BJ (cell line): ENCODE results near the gene VWA8. TPM values are rescaled to one million over a fixed set of nuclear protein-coding genes. Genes with fewer than 3 reads are reported as not detected.

Source experiments
- CTCF ChIA-PET: fragments of 350-600 bp; formaldehyde crosslinking; extraction: SDS; loops from one replicate; lab custom pipeline; 2021; ENCODE audit warnings: antibody characterized with exemption, inconsistent platforms; lab: Yijun Ruan, JAX
- POLR2A ChIA-PET: fragments of 300-600 bp; sonication (Branson Sonifier 250); formaldehyde crosslinking; extraction: SDS; loops from one replicate; lab custom pipeline; 2021; ENCODE audit warnings: antibody characterized with exemption; lab: Charles Lee
- DNase-seq: peaks from one replicate; pipeline ENCODE4 v3.0.0-alpha.2; 2011; ENCODE audit warnings: low read depth
- H3K27me3 ChIP-seq: 2 replicates; pipeline ENCODE4 v1.6.0; 2011; ENCODE audit warnings: low read length; ENCODE audit not compliant: control insufficient read depth, insufficient read depth
- H3K36me3 ChIP-seq: 2 replicates; pipeline ENCODE4 v1.5.1; 2011; ENCODE audit warnings: low read length; ENCODE audit not compliant: control insufficient read depth, insufficient read depth
- H3K4me3 ChIP-seq: 2 replicates; pipeline ENCODE4 v1.5.1; 2011; ENCODE audit warnings: low read depth, mild to moderate bottlenecking, control low read depth, low read length
- polyA plus RNA-seq: library from polyadenylated mRNA; depleted of rRNA; stranded (reverse); fragments of >200 nt; gene quantifications from 2 replicates; pipeline ENCODE4 v1.2.3, GENCODE V29; 2011
- TF ChIP-seq, protein P1 (sequence below): IDR thresholded peaks from 2 replicates; pipeline ENCODE4 v1.5.1; 2011; ENCODE audit warnings: low read depth, mild to moderate bottlenecking, control low read depth, inconsistent platforms, low read length, moderate library complexity; ENCODE audit not compliant: insufficient read depth

Gene VWA8
- polyA plus RNA-seq, 1 experiment, result 5.9 TPM

DNA sequence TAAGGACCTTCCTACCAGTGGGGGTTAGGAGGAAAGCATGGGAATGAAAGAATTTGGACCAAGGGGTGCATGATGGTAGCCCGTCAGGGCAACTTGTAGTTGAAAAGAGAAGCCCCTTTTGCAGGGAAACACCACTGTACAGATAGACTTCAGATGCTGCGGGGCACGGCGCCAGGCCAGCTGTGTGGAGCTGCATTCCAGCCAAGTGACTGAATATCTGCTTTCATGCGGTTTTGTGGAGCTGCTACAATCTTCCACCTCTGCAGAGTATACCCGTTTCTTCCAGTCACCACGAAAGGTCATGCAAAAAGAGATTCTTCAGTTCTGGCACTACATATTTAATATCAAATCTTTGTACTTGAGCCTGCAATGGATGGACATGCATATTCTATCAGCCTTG lies 398.8 kb downstream of the VWA8 start:
- ChIA-PET CTCF (interaction anchor here (0.5 to 1.8 kb wide), 2 partner anchors 20 to 91 kb away, joined by 3 to 4 read pairs; no protein-coding TSS in a partner anchor), POLR2A (interaction anchor here (0.6 kb wide), 1 partner anchor 24 kb away, joined by 8 read pairs; no protein-coding TSS in a partner anchor)
- TF ChIP-seq, protein P1, sequence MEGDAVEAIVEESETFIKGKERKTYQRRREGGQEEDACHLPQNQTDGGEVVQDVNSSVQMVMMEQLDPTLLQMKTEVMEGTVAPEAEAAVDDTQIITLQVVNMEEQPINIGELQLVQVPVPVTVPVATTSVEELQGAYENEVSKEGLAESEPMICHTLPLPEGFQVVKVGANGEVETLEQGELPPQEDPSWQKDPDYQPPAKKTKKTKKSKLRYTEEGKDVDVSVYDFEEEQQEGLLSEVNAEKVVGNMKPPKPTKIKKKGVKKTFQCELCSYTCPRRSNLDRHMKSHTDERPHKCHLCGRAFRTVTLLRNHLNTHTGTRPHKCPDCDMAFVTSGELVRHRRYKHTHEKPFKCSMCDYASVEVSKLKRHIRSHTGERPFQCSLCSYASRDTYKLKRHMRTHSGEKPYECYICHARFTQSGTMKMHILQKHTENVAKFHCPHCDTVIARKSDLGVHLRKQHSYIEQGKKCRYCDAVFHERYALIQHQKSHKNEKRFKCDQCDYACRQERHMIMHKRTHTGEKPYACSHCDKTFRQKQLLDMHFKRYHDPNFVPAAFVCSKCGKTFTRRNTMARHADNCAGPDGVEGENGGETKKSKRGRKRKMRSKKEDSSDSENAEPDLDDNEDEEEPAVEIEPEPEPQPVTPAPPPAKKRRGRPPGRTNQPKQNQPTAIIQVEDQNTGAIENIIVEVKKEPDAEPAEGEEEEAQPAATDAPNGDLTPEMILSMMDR, result no peak
- H3K36me3 ChIP-seq, result no peaks in the 10 kb centered on the region
- no peak for DNase-seq
- no peaks in the 10 kb centered on the region for H3K27me3 ChIP-seq
- no peak overlapping the region for H3K4me3 ChIP-seq

DNA sequence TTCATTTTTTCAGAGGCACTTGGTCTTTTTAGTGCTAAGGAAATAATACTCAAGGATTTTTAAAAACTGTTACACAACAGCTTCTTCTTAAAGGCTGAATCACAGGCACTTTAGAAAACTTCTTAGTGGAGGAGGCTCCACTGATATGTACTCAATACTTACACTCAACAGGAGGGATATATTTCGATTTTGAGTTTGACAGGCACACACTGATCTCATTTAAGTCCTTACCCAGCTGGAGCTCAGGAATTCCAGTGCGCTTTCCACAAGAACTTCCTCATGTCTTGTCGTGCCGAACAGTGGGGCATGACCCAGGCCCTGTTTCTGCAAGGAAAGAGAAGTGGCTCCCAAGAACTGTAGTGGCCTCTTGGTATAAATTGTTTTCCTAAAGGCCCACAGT lies 399.7 kb downstream of the VWA8 start:
- Histone ChIP-seq H3K27me3 (no peaks in the 10 kb centered on the region), H3K4me3 (no peak overlapping the region), H3K36me3 (no peaks in the 10 kb centered on the region)
- CTCF ChIA-PET, result interaction anchor here (0.9 to 2.1 kb wide), 3 partner anchors 10 to 92 kb away, joined by 3 to 6 read pairs (median 4); no protein-coding TSS in a partner anchor
- TF ChIP-seq, protein P1, result no peak
- POLR2A ChIA-PET, result no interaction called here
- no peak for DNase-seq

DNA sequence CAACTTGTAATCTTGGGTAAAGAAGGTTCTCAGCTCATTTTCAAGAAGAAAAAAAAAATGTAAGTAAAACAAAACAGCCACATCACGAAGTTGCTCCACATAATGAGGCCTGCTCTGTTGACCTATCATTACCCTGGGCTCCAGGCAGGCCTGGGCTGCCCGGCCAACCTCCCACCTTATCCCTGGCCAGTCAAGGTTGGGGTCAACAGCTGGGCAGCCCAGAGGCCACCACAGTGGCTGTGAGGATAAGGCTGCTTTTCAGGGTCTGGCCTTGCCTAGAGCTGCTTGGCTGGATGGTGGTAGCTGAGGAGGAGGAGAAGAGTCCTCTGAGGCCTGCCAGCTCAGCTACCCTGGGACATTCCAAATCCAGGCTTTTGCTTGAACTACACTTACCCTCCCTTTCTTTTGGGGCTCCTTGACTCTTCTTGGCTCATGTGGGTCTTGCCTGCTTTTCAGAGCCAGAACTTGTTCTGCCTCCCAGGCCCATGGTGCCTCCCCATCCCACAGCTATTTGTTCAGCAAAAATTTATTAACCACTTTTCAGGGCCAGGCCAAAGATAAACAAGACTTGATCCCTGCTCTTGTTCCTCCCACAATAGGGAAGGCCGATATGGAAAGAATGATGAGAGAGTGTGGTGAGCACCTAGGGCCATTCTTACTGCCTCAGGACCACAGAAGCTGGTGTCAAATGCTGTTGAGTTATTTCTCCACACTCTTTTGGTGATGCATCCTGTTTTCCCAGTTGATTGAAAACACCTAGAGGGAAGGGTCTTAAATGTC lies 401.9 kb downstream of the VWA8 start:
- DNase-seq, result no peak
- no peaks in the 10 kb centered on the region for H3K27me3 ChIP-seq
- H3K4me3 ChIP-seq, result no peak overlapping the region
- no peaks in the 10 kb centered on the region for H3K36me3 ChIP-seq
- TF ChIP-seq, protein P1, result no peak
- ChIA-PET CTCF (interaction anchor here (1.1 to 2.1 kb wide), 2 partner anchors 8 to 12 kb away, joined by 3 to 6 read pairs; no protein-coding TSS in a partner anchor), POLR2A (no interaction called here)

DNA sequence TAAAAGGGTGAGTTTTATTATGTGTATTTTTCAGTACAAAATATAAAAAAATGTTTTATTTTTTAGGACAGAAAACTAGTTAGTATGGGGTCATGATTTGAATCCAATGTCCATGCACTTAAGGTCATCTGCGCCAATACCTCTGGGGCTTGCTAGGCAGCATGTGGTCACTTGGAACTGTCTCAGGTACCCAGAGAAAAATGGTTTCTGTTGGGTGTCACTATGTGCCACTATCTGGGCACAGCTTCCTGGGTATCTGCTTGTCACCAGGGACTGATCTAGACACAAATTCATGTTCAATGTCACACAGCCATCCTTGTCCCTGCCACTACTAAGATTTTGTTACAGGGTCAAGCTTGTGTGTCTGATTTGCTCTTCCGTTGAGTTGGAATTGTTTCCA lies 403.2 kb downstream of the VWA8 start:
- no peak for DNase-seq
- TF ChIP-seq, protein P1, result no peak
- no peak overlapping the region for H3K4me3 ChIP-seq
- H3K27me3 ChIP-seq, result no peaks in the 10 kb centered on the region; the same call in 1 of the 2 replicates
- POLR2A ChIA-PET, result no interaction called here
- H3K36me3 ChIP-seq, result no peaks in the 10 kb centered on the region
- CTCF ChIA-PET, result no interaction called here

DNA sequence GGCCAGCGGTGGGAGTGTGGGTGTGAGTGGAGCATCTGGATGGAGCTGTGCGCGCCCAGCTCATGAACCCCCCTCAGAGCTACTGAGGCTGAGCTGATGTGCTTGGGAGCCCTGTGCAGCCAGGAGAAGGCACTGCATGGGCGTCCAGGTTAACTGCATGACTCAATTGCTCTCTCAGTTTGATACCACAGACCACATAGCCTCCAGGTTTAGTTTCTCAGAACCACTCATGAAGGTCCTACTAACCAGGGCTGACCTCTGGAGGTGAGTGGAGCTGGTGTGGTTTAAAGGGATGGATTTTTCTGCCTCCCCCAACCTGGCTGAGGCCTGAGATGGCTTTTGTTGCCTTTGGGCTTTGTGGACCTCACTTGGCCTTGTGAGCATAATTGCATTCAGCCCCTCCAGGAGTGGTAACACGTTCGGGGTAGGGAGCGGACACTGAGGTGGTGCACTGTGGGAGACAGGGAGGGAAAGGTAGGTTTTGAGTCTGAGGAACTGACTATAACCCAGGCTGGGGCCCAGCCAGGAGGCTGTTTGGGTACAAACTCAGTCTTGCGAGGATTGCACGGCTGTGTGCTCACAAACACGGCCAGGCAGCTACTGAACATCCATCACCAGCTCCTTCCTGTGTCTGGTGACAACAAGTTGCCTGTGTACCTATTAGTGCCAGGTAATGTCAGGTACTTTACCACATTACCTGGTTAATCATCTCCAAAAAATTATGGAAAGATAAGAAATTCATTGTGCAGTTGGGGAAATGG lies 406.1 kb downstream of the VWA8 start:
- ChIA-PET POLR2A (no interaction called here), CTCF (no interaction called here)
- no peak overlapping the region for H3K4me3 ChIP-seq
- no peaks in the 10 kb centered on the region for H3K36me3 ChIP-seq
- DNase-seq, result no peak
- no peaks in the 10 kb centered on the region; the same call in 1 of the 2 replicates for H3K27me3 ChIP-seq
- TF ChIP-seq, protein P1, result no peak
